ENCODE data around the gene SV2C. TPM values are rescaled to one million over a fixed set of nuclear protein-coding genes. Genes with fewer than 3 reads are reported as not detected.
"Not testable (repeated sequence)": the region's sequence is repeated elsewhere in the genome, so short reads cannot be mapped to it uniquely, and the experiment has no call there.

SV2C gene
- 3.0 TPM for polyA plus RNA-seq
- long read RNA-seq, donor 1: 0 reads
- long read RNA-seq, donor 2: 0 reads
- long read RNA-seq, donor 3: 0 reads
- long read RNA-seq, donor 4: 0 reads
- long read RNA-seq, donor 5: 0 reads
- long read RNA-seq, donor 6: 0 reads
- long read RNA-seq, donor 7: 0 reads
- long read RNA-seq, donor 8: 0 reads
- long read RNA-seq, donor 9: 0 reads
- long read RNA-seq, donor 10: 0 reads
- long read RNA-seq, donor 11: 0 reads

GRCh38 chr5:76082772-76083554 lies at the start of gene SV2C:
Gene SV2C, plus strand, starts transcription at chr5:76083383. Its CDS starts 48,368 bp downstream, at chr5:76131751.
- Histone ChIP-seq H3K4me1 (ENCODE audit: control insufficient read depth, insufficient read depth, low read length) (no peaks in the 10 kb centered on the region), H3K4me3 (ENCODE audit: low read length) (peak within 1 kb of the TSS; percentile 23), H3K27ac (ENCODE audit: low read length) (no peak within 1 kb of the TSS), H3K36me3 (ENCODE audit: control insufficient read depth, insufficient read depth, low read length) (no peaks in the 10 kb centered on the region), H3K9me3 (ENCODE audit: control insufficient read depth, low read depth, low read length) (no peaks in the 10 kb centered on the region), H3K27me3 (ENCODE audit: control insufficient read depth, insufficient read depth, low read length) (peaks cover 71% of the 10 kb centered on the region)
- no CpG with 5 or more reads among the region's 63 CpGs for WGBS (ENCODE audit: insufficient coverage, low lambda C conversion rate)
- DNase-seq: peak in 1 of 2 donors; percentile 29

- H3K4me1 ChIP-seq (ENCODE audit: control insufficient read depth, insufficient read depth, low read length); H3K9me3 ChIP-seq (ENCODE audit: control insufficient read depth, low read depth, low read length); H3K4me3 ChIP-seq (ENCODE audit: low read length); H3K36me3 ChIP-seq (ENCODE audit: control insufficient read depth, insufficient read depth, low read length); DNase-seq; H3K27ac ChIP-seq (ENCODE audit: low read length); H3K27me3 ChIP-seq (ENCODE audit: control insufficient read depth, insufficient read depth, low read length): not testable (repeated sequence)
- WGBS (ENCODE audit: insufficient coverage, low lambda C conversion rate): no CpG with 5 or more reads among the region's 18 CpGs
These were observed 45.4 kb upstream of the SV2C start for GRCh38 chr5:76037736-76038151.

- Histone ChIP-seq H3K4me1 (ENCODE audit: control insufficient read depth, insufficient read depth, low read length) (no peaks in the 10 kb centered on the region), H3K27ac (ENCODE audit: low read length) (no peak overlapping the region), H3K27me3 (ENCODE audit: control insufficient read depth, insufficient read depth, low read length) (no peaks in the 10 kb centered on the region), H3K36me3 (ENCODE audit: control insufficient read depth, insufficient read depth, low read length) (no peaks in the 10 kb centered on the region), H3K9me3 (ENCODE audit: control insufficient read depth, low read depth, low read length) (no peaks in the 10 kb centered on the region), H3K4me3 (ENCODE audit: low read length) (no peak overlapping the region)
- DNase-seq: no peak
These were observed 45.0 kb upstream of the SV2C start for GRCh38 chr5:76038212-76038611.

- H3K27ac ChIP-seq (ENCODE audit: low read length): no peak overlapping the region
These were observed 42.4 kb upstream of the SV2C start for GRCh38 chr5:76040806-76041205.

GRCh38 chr5:76041863-76042262 lies 41.3 kb upstream of the SV2C start:
- Histone ChIP-seq H3K27ac (ENCODE audit: low read length) (no peak overlapping the region), H3K27me3 (ENCODE audit: control insufficient read depth, insufficient read depth, low read length) (no peaks in the 10 kb centered on the region), H3K4me1 (ENCODE audit: control insufficient read depth, insufficient read depth, low read length) (no peaks in the 10 kb centered on the region), H3K4me3 (ENCODE audit: low read length) (no peak overlapping the region), H3K36me3 (ENCODE audit: control insufficient read depth, insufficient read depth, low read length) (no peaks in the 10 kb centered on the region), H3K9me3 (ENCODE audit: control insufficient read depth, low read depth, low read length) (no peaks in the 10 kb centered on the region)
- no CpG with 5 or more reads among the region's 6 CpGs for WGBS (ENCODE audit: insufficient coverage, low lambda C conversion rate)
- no peak for DNase-seq

More at GRCh38 chr5:76040806-76041205, 42.4 kb upstream of the SV2C start:
- H3K27me3 ChIP-seq (ENCODE audit: control insufficient read depth, insufficient read depth, low read length): no peaks in the 10 kb centered on the region
- H3K4me1 ChIP-seq (ENCODE audit: control insufficient read depth, insufficient read depth, low read length): no peaks in the 10 kb centered on the region
- no CpG with 5 or more reads among the region's 2 CpGs for WGBS (ENCODE audit: insufficient coverage, low lambda C conversion rate)
- H3K36me3 ChIP-seq (ENCODE audit: control insufficient read depth, insufficient read depth, low read length): no peaks in the 10 kb centered on the region
- DNase-seq: no peak
- H3K9me3 ChIP-seq (ENCODE audit: control insufficient read depth, low read depth, low read length): no peaks in the 10 kb centered on the region
- H3K4me3 ChIP-seq (ENCODE audit: low read length): no peak overlapping the region

GRCh38 chr5:76046741-76047140 lies 36.4 kb upstream of the SV2C start:
- no peak for DNase-seq
- 67% methylated on average over 1 of the region's 3 CpGs for WGBS (ENCODE audit: insufficient coverage, low lambda C conversion rate)

GRCh38 chr5:76050134-76050533 lies 33.0 kb upstream of the SV2C start:
- no peak for DNase-seq
- H3K4me3 ChIP-seq (ENCODE audit: low read length): no peak overlapping the region
- H3K27me3 ChIP-seq (ENCODE audit: control insufficient read depth, insufficient read depth, low read length): no peaks in the 10 kb centered on the region
- H3K27ac ChIP-seq (ENCODE audit: low read length): no peak overlapping the region
- no peaks in the 10 kb centered on the region for H3K4me1 ChIP-seq (ENCODE audit: control insufficient read depth, insufficient read depth, low read length)
- no peaks in the 10 kb centered on the region for H3K36me3 ChIP-seq (ENCODE audit: control insufficient read depth, insufficient read depth, low read length)
- no CpG with 5 or more reads among the region's 1 CpG for WGBS (ENCODE audit: insufficient coverage, low lambda C conversion rate)
- H3K9me3 ChIP-seq (ENCODE audit: control insufficient read depth, low read depth, low read length): no peaks in the 10 kb centered on the region

More at GRCh38 chr5:76046741-76047140, 36.4 kb upstream of the SV2C start:
- Histone ChIP-seq H3K27ac (ENCODE audit: low read length) (no peak overlapping the region), H3K4me3 (ENCODE audit: low read length) (no peak overlapping the region), H3K9me3 (ENCODE audit: control insufficient read depth, low read depth, low read length) (no peaks in the 10 kb centered on the region), H3K27me3 (ENCODE audit: control insufficient read depth, insufficient read depth, low read length) (no peaks in the 10 kb centered on the region), H3K4me1 (ENCODE audit: control insufficient read depth, insufficient read depth, low read length) (no peaks in the 10 kb centered on the region), H3K36me3 (ENCODE audit: control insufficient read depth, insufficient read depth, low read length) (no peaks in the 10 kb centered on the region)

GRCh38 chr5:76062502-76063041 lies 20.6 kb upstream of the SV2C start:
- Histone ChIP-seq H3K27me3 (ENCODE audit: control insufficient read depth, insufficient read depth, low read length) (no peaks in the 10 kb centered on the region), H3K9me3 (ENCODE audit: control insufficient read depth, low read depth, low read length) (no peaks in the 10 kb centered on the region), H3K4me1 (ENCODE audit: control insufficient read depth, insufficient read depth, low read length) (no peaks in the 10 kb centered on the region), H3K27ac (ENCODE audit: low read length) (no peak overlapping the region), H3K4me3 (ENCODE audit: low read length) (no peak overlapping the region), H3K36me3 (ENCODE audit: control insufficient read depth, insufficient read depth, low read length) (no peaks in the 10 kb centered on the region)
- no peak for DNase-seq
- WGBS (ENCODE audit: insufficient coverage, low lambda C conversion rate): 73% methylated on average over 2 of the region's 4 CpGs

GRCh38 chr5:76065258-76065657 lies 17.9 kb upstream of the SV2C start:
- H3K9me3 ChIP-seq (ENCODE audit: control insufficient read depth, low read depth, low read length): no peaks in the 10 kb centered on the region
- no peak overlapping the region for H3K4me3 ChIP-seq (ENCODE audit: low read length)
- H3K36me3 ChIP-seq (ENCODE audit: control insufficient read depth, insufficient read depth, low read length): no peaks in the 10 kb centered on the region
- H3K27me3 ChIP-seq (ENCODE audit: control insufficient read depth, insufficient read depth, low read length): no peaks in the 10 kb centered on the region
- 61% methylated on average over 5 of the region's 5 CpGs for WGBS (ENCODE audit: insufficient coverage, low lambda C conversion rate)
- no peak for DNase-seq
- no peak overlapping the region for H3K27ac ChIP-seq (ENCODE audit: low read length)
- H3K4me1 ChIP-seq (ENCODE audit: control insufficient read depth, insufficient read depth, low read length): no peaks in the 10 kb centered on the region

- no peak overlapping the region for H3K4me3 ChIP-seq (ENCODE audit: low read length)
- H3K27ac ChIP-seq (ENCODE audit: low read length): no peak overlapping the region
- H3K27me3 ChIP-seq (ENCODE audit: control insufficient read depth, insufficient read depth, low read length): no peaks in the 10 kb centered on the region
- H3K36me3 ChIP-seq (ENCODE audit: control insufficient read depth, insufficient read depth, low read length): no peaks in the 10 kb centered on the region
- no peaks in the 10 kb centered on the region for H3K9me3 ChIP-seq (ENCODE audit: control insufficient read depth, low read depth, low read length)
- DNase-seq: no peak
- WGBS (ENCODE audit: insufficient coverage, low lambda C conversion rate): no CpG with 5 or more reads among the region's 4 CpGs
- no peaks in the 10 kb centered on the region for H3K4me1 ChIP-seq (ENCODE audit: control insufficient read depth, insufficient read depth, low read length)
These were observed 14.0 kb upstream of the SV2C start for GRCh38 chr5:76069061-76069735.
